Upper lobe of left lung (tissue), 6 donors: Measurements from ENCODE around the gene PPP4C. TPM values are rescaled to one million over a fixed set of nuclear protein-coding genes. Genes with fewer than 3 reads are reported as not detected.

ENCODE experiments used
- ATAC-seq, 2 donors: fragments of 200-7000 bp; cut with Tn5 transposase; one replicate each; pipeline ENCODE4 v1.9.1; 2022; ENCODE audit warnings: mild to moderate bottlenecking in 2 of 2, moderate library complexity in 2 of 2; ENCODE audit not compliant: low FRiP score in 2 of 2
- DNase-seq, 2 donors: peaks; one replicate each; pipeline ENCODE4 v3.0.0-alpha.2; 2019 to 2020
- H3K27ac ChIP-seq, 4 donors: fragments of 200-600 bp; sonication (generic); one replicate each; pipeline ENCODE4 v1.5.1; 2016 to 2019
- H3K27me3 ChIP-seq, 4 donors: fragments of 200-600 bp; sonication (generic); one replicate each; pipeline ENCODE4 v1.5.1; 2017 to 2019
- H3K36me3 ChIP-seq, 4 donors: fragments of 200-600 bp; sonication (generic); one replicate each; pipeline ENCODE4 v1.5.1; 2016 to 2019
- H3K4me1 ChIP-seq, 4 donors: fragments of 200-600 bp; sonication (generic); one replicate each; pipeline ENCODE4 v1.5.1; 2018 to 2019
- H3K4me3 ChIP-seq, 4 donors: fragments of 200-600 bp; sonication (generic); one replicate each; pipeline ENCODE4 v1.5.1; 2017 to 2019; ENCODE audit warnings: mild to moderate bottlenecking in 2 of 4, moderate library complexity in 1 of 4
- H3K9me3 ChIP-seq, 4 donors: fragments of 200-600 bp; sonication (generic); one replicate each; pipeline ENCODE4 v1.5.1; 2018 to 2019
- CTCF ChIP-seq, 6 experiments: fragments of 450-650 bp in 4 of 6; fragments of 200-600 bp in 2 of 6; sonication (generic) in 2 of 6; IDR thresholded peaks; one replicate each; pipeline ENCODE4 v1.5.1; 2016 to 2019; ENCODE audit warnings: antibody characterized with exemption in 6 of 6
- EP300 ChIP-seq, 4 donors: sonication (generic); formaldehyde crosslinking; IDR thresholded peaks; one replicate each; pipeline ENCODE4 v1.5.1; 2017; ENCODE audit warnings: antibody characterized with exemption in 4 of 4, control low read depth in 2 of 4
- POLR2A ChIP-seq, 4 donors: fragments of 450-650 bp; IDR thresholded peaks; one replicate each; pipeline ENCODE4 v1.5.1; 2016 to 2017; ENCODE audit warnings: antibody characterized with exemption in 4 of 4, mild to moderate bottlenecking in 2 of 4
- POLR2AphosphoS5 ChIP-seq, 2 donors: sonication (generic); formaldehyde crosslinking; IDR thresholded peaks; one replicate each; pipeline ENCODE4 v1.5.1; 2017; ENCODE audit warnings: antibody characterized with exemption in 2 of 2
- WGBS, 2 donors: methylation state at CpG; one replicate each; pipeline ENCODE4 v1.1.5; 2017 to 2018; 5-methylcytosine and 5-hydroxymethylcytosine counted together
- total RNA-seq, 6 donors: library from RNA; depleted of rRNA in 4 of 6; stranded (reverse); fragments of >200 nt in 4 of 6; gene quantifications; one replicate each; pipeline versions ENCODE4 v1.1.0 to v1.2.1, GENCODE V29; 2016 to 2021
- donor health status: DM: no; HTN: no; CAD: no; lungs with moderate emphysema.
- donor health status: DM: no; HTN: yes; CAD: no; lungs with severe emphysema.

Gene PPP4C
- total RNA-seq, 6 donors from 2014 or later: 44.4 to 99.4 (median 80.0) TPM

- TF ChIP-seq POLR2A (IDR thresholded peaks at IDR 0.05) (no peak), EP300 (IDR thresholded peaks at IDR 0.05) (no peak), POLR2AphosphoS5 (IDR thresholded peaks at IDR 0.05) (no peak), CTCF (IDR thresholded peaks at IDR 0.05) (no peak)
Observed at GRCh38 chr16:30065943-30066760, 9.6 kb upstream of the PPP4C start.

GRCh38 chr16:30066761-30067583, 8.8 kb upstream of the PPP4C start:
- Histone ChIP-seq H3K27ac (peak overlapping the region; percentile 96 to 98 (median 97)), H3K36me3 (peaks cover 29 to 52% (median 50%) of the 10 kb centered on the region in 4 donors), H3K9me3 (no peaks in the 10 kb centered on the region), H3K4me3 (peak overlapping the region; percentile 73 to 99 (median 76)), H3K27me3 (no peaks in the 10 kb centered on the region), H3K4me1 (peaks cover 36 to 54% (median 44%) of the 10 kb centered on the region in 4 donors)
- 61 to 72% methylated on average over 11 to 21 of the region's 21 CpGs for WGBS, 2 donors
- DNase-seq (no peak), ATAC-seq (no peak)
- no peak for TF ChIP-seq CTCF (IDR thresholded peaks at IDR 0.05)
- TF ChIP-seq POLR2A (IDR thresholded peaks at IDR 0.05): peak in 1 of 4 donors; percentile 51
- TF ChIP-seq POLR2AphosphoS5 (IDR thresholded peaks at IDR 0.05): peak; percentile 7 to 14

More at GRCh38 chr16:30065943-30066760, 9.6 kb upstream of the PPP4C start:
- 1% methylated on average over 22 to 44 of the region's 44 CpGs for WGBS, 2 donors
- Histone ChIP-seq H3K27ac (peak overlapping the region; percentile 96 to 98 (median 97)), H3K9me3 (no peaks in the 10 kb centered on the region), H3K27me3 (no peaks in the 10 kb centered on the region), H3K4me3 (peak overlapping the region; percentile 73 to 99 (median 76)), H3K36me3 (peaks cover 28 to 43% (median 41%) of the 10 kb centered on the region in 4 donors), H3K4me1 (peaks cover 36 to 54% (median 44%) of the 10 kb centered on the region in 4 donors)
- ATAC-seq (peak; percentile 16 to 37), DNase-seq (peak; percentile 69 to 91)

GRCh38 chr16:30067584-30067916, 8.2 kb upstream of the PPP4C start:
- Histone ChIP-seq H3K27ac (peak overlapping the region in 3 of 4 donors; percentile 96 to 98 (median 98)), H3K4me3 (peak overlapping the region in 3 of 4 donors; percentile 74 to 99 (median 78)), H3K4me1 (peaks cover 36 to 54% (median 44%) of the 10 kb centered on the region in 4 donors), H3K27me3 (no peaks in the 10 kb centered on the region), H3K36me3 (peaks cover 29 to 57% (median 55%) of the 10 kb centered on the region in 4 donors), H3K9me3 (no peaks in the 10 kb centered on the region)
- ATAC-seq (no peak), DNase-seq (no peak)
- TF ChIP-seq EP300 (IDR thresholded peaks at IDR 0.05) (no peak), POLR2AphosphoS5 (IDR thresholded peaks at IDR 0.05) (no peak), CTCF (IDR thresholded peaks at IDR 0.05) (no peak), POLR2A (IDR thresholded peaks at IDR 0.05) (no peak)
- WGBS, 2 donors: 88 to 90% methylated on average over 6 of the region's 6 CpGs

GRCh38 chr16:30068333-30068732, 7.5 kb upstream of the PPP4C start:
- TF ChIP-seq EP300 (IDR thresholded peaks at IDR 0.05): no peak
- no peak for TF ChIP-seq POLR2AphosphoS5 (IDR thresholded peaks at IDR 0.05)
- no peak for TF ChIP-seq POLR2A (IDR thresholded peaks at IDR 0.05)
- TF ChIP-seq CTCF (IDR thresholded peaks at IDR 0.05): no peak
- peaks cover 35 to 51% (median 41%) of the 10 kb centered on the region in 4 donors for H3K4me1 ChIP-seq
- H3K4me3 ChIP-seq: no peak overlapping the region
- H3K27ac ChIP-seq: peak overlapping the region in 2 of 4 donors; percentile 28 to 37
- no peak for ATAC-seq
- H3K36me3 ChIP-seq: peaks cover 29 to 62% (median 58%) of the 10 kb centered on the region in 4 donors
- no peaks in the 10 kb centered on the region for H3K27me3 ChIP-seq
- no peaks in the 10 kb centered on the region for H3K9me3 ChIP-seq
- WGBS, 2 donors: 85 to 92% methylated on average over 8 to 9 of the region's 9 CpGs
- DNase-seq: no peak
